Cardiac fibroblast (primary cell): ENCODE measurements around the gene PAQR5.

ENCODE experiments used
- DNase-seq, 2 donors: peaks; one replicate each; pipeline versions ENCODE4 v3.0.0 to v3.0.0-alpha.2; 2010; ENCODE audit warnings: low read depth in 2 of 2
- H3K4me3 ChIP-seq, 2 donors: replicated peaks in 1 of 2; 1 replicate in 1 of 2; 2 replicates in 1 of 2; pipeline ENCODE4 v1.5.1; 2011; ENCODE audit warnings: low read depth in 2 of 2, low read length in 2 of 2, mild to moderate bottlenecking in 2 of 2, moderate library complexity in 1 of 2
- CTCF ChIP-seq: IDR thresholded peaks from one replicate; pipeline ENCODE4 v1.5.1; 2011; ENCODE audit warnings: low read depth, mild to moderate bottlenecking, low read length, inconsistent platforms

Gene PAQR5

GRCh38 chr15:69384626-69385598 is 86.2 kb downstream of the PAQR5 start:
- no peak for TF ChIP-seq CTCF
- DNase-seq, result no peak
- H3K4me3 ChIP-seq, result no peak overlapping the region

GRCh38 chr15:69385831-69386230 is 87.1 kb downstream of the PAQR5 start:
- no peak for TF ChIP-seq CTCF
- no peak for DNase-seq

GRCh38 chr15:69386284-69386683 is 87.6 kb downstream of the PAQR5 start:
- no peak for DNase-seq
- no peak overlapping the region for H3K4me3 ChIP-seq
- TF ChIP-seq CTCF, result no peak

More at GRCh38 chr15:69385831-69386230, 87.1 kb downstream of the PAQR5 start:
- no peak overlapping the region for H3K4me3 ChIP-seq

GRCh38 chr15:69388260-69388705 is 89.6 kb downstream of the PAQR5 start:
- no peak overlapping the region for H3K4me3 ChIP-seq
- no peak for TF ChIP-seq CTCF
- DNase-seq, result peak in 1 of 2 donors; percentile 21

GRCh38 chr15:69389426-69389825 is 90.7 kb downstream of the PAQR5 start:
- no peak overlapping the region for H3K4me3 ChIP-seq
- DNase-seq, result no peak
- TF ChIP-seq CTCF, result no peak

- no peak for TF ChIP-seq CTCF
- H3K4me3 ChIP-seq, result no peak overlapping the region
- peak; percentile 27 to 68 for DNase-seq
These were observed 91.9 kb downstream of the PAQR5 start for GRCh38 chr15:69390575-69390974.
